Heart right ventricle (tissue), 16 donors: ENCODE results near the gene HSPG2. TPM values are rescaled to one million over a fixed set of nuclear protein-coding genes. Genes with fewer than 3 reads are reported as not detected.

Experiments
- ATAC-seq, 8 donors: fragments of 200-7000 bp; cut with Tn5 transposase; one replicate each; pipeline ENCODE4 v1.9.1; 2020; ENCODE audit warnings: mild to moderate bottlenecking in 8 of 8, moderate library complexity in 8 of 8, moderate number of reproducible peaks in 1 of 8
- DNase-seq, 2 donors: peaks; one replicate each; pipeline ENCODE4 v3.0.0-alpha.2; 2020
- H3K27ac ChIP-seq, 10 donors: fragments of 200-600 bp; sonication (generic) in 2 of 10; one replicate each; pipeline versions ENCODE4 v1.5.0 to v1.8.0; 2020 to 2022; ENCODE audit warnings: mild to moderate bottlenecking in 3 of 10
- H3K27me3 ChIP-seq, 7 donors: fragments of 200-600 bp; one replicate each; pipeline ENCODE4 v1.8.0; 2021 to 2022; ENCODE audit warnings: mild to moderate bottlenecking in 2 of 7
- H3K36me3 ChIP-seq, 9 donors: fragments of 200-600 bp; sonication (generic) in 1 of 9; one replicate each; pipeline versions ENCODE4 v1.5.0 to v1.8.0; 2020 to 2022; ENCODE audit warnings: mild to moderate bottlenecking in 2 of 9
- H3K4me1 ChIP-seq, 9 donors: fragments of 200-600 bp; sonication (generic) in 1 of 9; one replicate each; pipeline versions ENCODE4 v1.5.0 to v1.8.0; 2020 to 2022; ENCODE audit warnings: mild to moderate bottlenecking in 4 of 9
- H3K4me3 ChIP-seq, 10 donors: fragments of 200-600 bp; sonication (generic) in 2 of 10; one replicate each; pipeline versions ENCODE4 v1.5.0 to v1.8.0; 2020 to 2022; ENCODE audit warnings: mild to moderate bottlenecking in 7 of 10, moderate library complexity in 2 of 10
- H3K9me3 ChIP-seq, 11 donors: fragments of 200-600 bp in 10 of 11; sonication (generic) in 2 of 11; one replicate each; pipeline versions ENCODE4 v1.5.0 to v1.8.0; 2013 to 2022; ENCODE audit warnings: mild to moderate bottlenecking in 2 of 11, control low read depth in 1 of 11, moderate library complexity in 1 of 11
- WGBS, 2 donors: extraction: QIAGEN DNeasy Blood & Tissue Kit; methylation state at CpG; one replicate each; pipeline ENCODE4 v1.1.7; 2013; ENCODE audit warnings: inconsistent platforms in 1 of 2; 5-methylcytosine and 5-hydroxymethylcytosine counted together
- intact Hi-C, 10 donors: fragments of 100-400 bp; cut with DNase I; formaldehyde crosslinking; loops; one replicate each; pipeline versions ENCODE4 v1.11.1 to v1.14.2; 2022
- polyA plus RNA-seq, 2 donors: library from polyadenylated mRNA; stranded (reverse); fragments of 200-250 nt; gene quantifications; one replicate each; pipeline ENCODE4 v1.2.3, GENCODE V29; 2013
- total RNA-seq, 10 donors: library from RNA; stranded (reverse); fragmentation: NEBNext Ultra II Directional in 3 of 10; extraction: Animal tissue kit (Norgen Biotek cat#: 25700) in 3 of 10; gene quantifications; one replicate each; pipeline versions ENCODE4 v1.2.1 to v1.2.4, GENCODE V29; 2021 to 2023
- TF ChIP-seq, protein P1 (sequence below), 9 donors: fragments of 200-600 bp; sonication (generic) in 2 of 9; IDR thresholded peaks; one replicate each; pipeline versions ENCODE4 v1.5.0 to v1.8.0; 2021 to 2022; ENCODE audit warnings: antibody characterized with exemption in 9 of 9, mild to moderate bottlenecking in 5 of 9, moderate library complexity in 1 of 9
- donor health status: Arrhythmogenic right ventricular cardiomyopathy.
- donor health status: ischemic (EF 13 %, LVEDD 7.1; RV severe dilation, severe dysfunction).
- donor health status: healthy with polysubstance abuse.
- donor health status: DM: no; HTN: yes; CAD: no.
- donor health status: DM: no; HTN: no; CAD: no.
- donor health status: ischemic (EF 25% LVEDD 6.9; RV normal size, moderate dysfunction).
- donor health status: ischemic (EF 25% LVEDD 5.7; RV mildly dilated, moderate dysfunction).
- donor health status: healthy.
- donor health status: DM: yes; HTN: yes; CAD: no.
- donor health status: Ischemic cardiomyopathy.
- donor health status: ischemic (EF 35%, LVEDD 5.7; RV mildly dilated, moderate dysfunction).
- donor health status: nonischemic (EF 11% LVEDD 7.7; RV severe dilation, severe dysfunction).
- donor health status: DM: yes; HTN: yes; CAD: no.
- donor health status: PGD.
- donor health status: ischemic (EF 29% LVEDD 5.4; RV normal size, mild dysfunction).
- donor health status: nonischemic (EF 23%, LVEDD 6.1; RV moderate dilation, normal function).

HSPG2 gene
- total and polyA plus RNA-seq, 12 donors = 221 to 508 (median 310) TPM

- Histone ChIP-seq H3K9me3 (no peaks in the 10 kb centered on the region), H3K27me3 (no peaks in the 10 kb centered on the region), H3K4me1 (peaks cover 19 to 61% (median 37%) of the 10 kb centered on the region in 9 donors), H3K36me3 (no peaks in the 10 kb centered on the region), H3K27ac (peak overlapping the region in 9 of 10 donors; percentile 60 to 91 (median 82)), H3K4me3 (no peak overlapping the region)
- 49 to 52% methylated on average over 17 to 18 of the region's 18 CpGs for WGBS, 2 donors
- peak; percentile 64 to 74 for DNase-seq
- TF ChIP-seq, protein P1, sequence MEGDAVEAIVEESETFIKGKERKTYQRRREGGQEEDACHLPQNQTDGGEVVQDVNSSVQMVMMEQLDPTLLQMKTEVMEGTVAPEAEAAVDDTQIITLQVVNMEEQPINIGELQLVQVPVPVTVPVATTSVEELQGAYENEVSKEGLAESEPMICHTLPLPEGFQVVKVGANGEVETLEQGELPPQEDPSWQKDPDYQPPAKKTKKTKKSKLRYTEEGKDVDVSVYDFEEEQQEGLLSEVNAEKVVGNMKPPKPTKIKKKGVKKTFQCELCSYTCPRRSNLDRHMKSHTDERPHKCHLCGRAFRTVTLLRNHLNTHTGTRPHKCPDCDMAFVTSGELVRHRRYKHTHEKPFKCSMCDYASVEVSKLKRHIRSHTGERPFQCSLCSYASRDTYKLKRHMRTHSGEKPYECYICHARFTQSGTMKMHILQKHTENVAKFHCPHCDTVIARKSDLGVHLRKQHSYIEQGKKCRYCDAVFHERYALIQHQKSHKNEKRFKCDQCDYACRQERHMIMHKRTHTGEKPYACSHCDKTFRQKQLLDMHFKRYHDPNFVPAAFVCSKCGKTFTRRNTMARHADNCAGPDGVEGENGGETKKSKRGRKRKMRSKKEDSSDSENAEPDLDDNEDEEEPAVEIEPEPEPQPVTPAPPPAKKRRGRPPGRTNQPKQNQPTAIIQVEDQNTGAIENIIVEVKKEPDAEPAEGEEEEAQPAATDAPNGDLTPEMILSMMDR (IDR thresholded peaks at IDR 0.05) = no peak
- intact Hi-C loops = loop anchor here in 6 of 10 donors (5.0 kb wide), 5 partner anchors 45 to 90 kb away; no protein-coding TSS in a partner anchor
- peak; percentile 54 to 92 (median 79) for ATAC-seq
Observed at GRCh38 chr1:21956720-21957552, 19.8 kb upstream of the HSPG2 start.

DNA sequence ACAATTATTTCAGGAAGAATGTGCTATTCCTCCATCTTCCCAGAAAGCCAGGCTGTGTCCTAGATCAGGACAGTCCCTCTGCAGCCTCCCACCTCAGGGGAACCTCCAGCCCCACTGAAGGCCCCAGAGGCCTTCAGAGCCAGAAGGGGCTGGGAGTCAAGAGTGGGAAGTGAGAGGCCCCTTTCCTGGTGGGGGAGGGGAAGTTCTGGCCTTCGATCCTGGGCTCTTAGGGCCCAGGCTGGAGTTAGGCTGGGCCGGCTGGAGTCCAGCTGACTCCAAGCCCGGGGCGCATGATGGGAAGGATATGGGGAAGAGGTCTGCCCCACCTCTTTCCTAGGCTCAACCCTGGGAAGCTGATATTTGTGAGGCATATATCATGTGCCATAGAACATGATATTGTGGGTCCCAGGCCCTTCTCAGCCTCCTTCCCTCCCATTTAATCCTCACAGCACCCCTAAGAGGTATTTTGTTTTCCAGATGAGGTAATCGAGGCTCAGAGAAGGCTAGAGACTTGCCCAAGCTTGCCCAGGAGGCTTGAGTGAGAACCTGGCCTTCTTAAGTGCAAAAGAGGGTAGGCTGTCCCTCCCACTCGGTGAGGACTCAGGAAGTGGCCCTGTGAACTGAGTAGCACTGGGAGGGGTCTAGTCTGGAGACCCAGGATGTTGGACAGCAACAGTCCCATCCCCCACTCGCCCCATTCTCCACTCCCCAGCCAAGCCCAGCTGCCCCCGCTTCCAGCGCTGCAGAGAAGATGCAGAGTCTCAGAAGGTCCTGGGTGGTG is 18.6 kb upstream of the HSPG2 start:
- no peaks in the 10 kb centered on the region for H3K27me3 ChIP-seq
- DNase-seq (peak in 1 of 2 donors; percentile 48), ATAC-seq (peak; percentile 40 to 71 (median 55))
- peaks cover 19 to 53% (median 33%) of the 10 kb centered on the region in 9 donors for H3K4me1 ChIP-seq
- H3K27ac ChIP-seq = peak overlapping the region; percentile 60 to 91 (median 82)
- 46 to 62% methylated on average over 9 of the region's 9 CpGs for WGBS, 2 donors
- TF ChIP-seq, protein P1 (IDR thresholded peaks at IDR 0.05) = no peak
- no peaks in the 10 kb centered on the region for H3K9me3 ChIP-seq
- no peaks in the 10 kb centered on the region for H3K36me3 ChIP-seq
- intact Hi-C loops = loop anchor here in 6 of 10 donors (5.0 kb wide), 5 partner anchors 43 to 88 kb away; no protein-coding TSS in a partner anchor
- no peak overlapping the region for H3K4me3 ChIP-seq

DNA sequence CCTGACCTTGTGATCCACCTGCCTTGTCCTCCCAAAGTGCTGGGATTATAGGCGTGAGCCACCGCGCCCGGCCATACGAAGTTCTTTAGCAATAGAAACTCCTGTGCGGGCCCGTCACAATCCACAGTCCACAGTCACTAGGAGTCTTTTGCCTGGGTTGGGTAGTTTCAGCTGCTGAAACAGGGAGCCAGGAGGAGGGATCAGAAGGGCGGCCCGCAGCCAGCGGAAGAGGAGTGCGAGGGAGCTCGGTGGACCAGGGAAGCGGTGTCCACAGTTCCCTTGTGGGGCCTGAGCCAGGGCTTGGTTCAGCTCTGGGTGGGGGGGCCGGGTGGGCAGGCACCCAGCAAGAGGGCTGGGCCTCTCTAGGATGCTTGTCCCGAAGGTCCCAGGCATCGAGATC is 17.9 kb upstream of the HSPG2 start:
- intact Hi-C loops = loop anchor here in 6 of 10 donors (5.0 kb wide), 5 partner anchors 43 to 88 kb away; no protein-coding TSS in a partner anchor
- Histone ChIP-seq H3K4me1 (peaks cover 19 to 53% (median 33%) of the 10 kb centered on the region in 9 donors), H3K36me3 (no peaks in the 10 kb centered on the region), H3K27ac (peak overlapping the region; percentile 60 to 91 (median 82)), H3K9me3 (no peaks in the 10 kb centered on the region), H3K27me3 (no peaks in the 10 kb centered on the region), H3K4me3 (no peak overlapping the region)
- TF ChIP-seq, protein P1 (IDR thresholded peaks at IDR 0.05) = no peak
- peak; percentile 45 to 83 (median 65) for ATAC-seq
- peak in 1 of 2 donors; percentile 77 for DNase-seq
- 50 to 60% methylated on average over 16 of the region's 16 CpGs for WGBS, 2 donors
